HG03378 (cell line): ENCODE data around the gene TGFB1.

Source experiments
- ATAC-seq: cut with Tn5 transposase; IDR thresholded peaks from one replicate; pipeline ENCODE4 v1.9.1; 2021; ENCODE audit warnings: mild to moderate bottlenecking, moderate library complexity; ENCODE audit not compliant: unreplicated experiment

TGFB1 gene

GRCh38 chr19:41323023-41323422 lies 30.7 kb downstream of the TGFB1 start:
- ATAC-seq: no peak

- ATAC-seq: no peak
Observed at GRCh38 chr19:41322451-41322850, 31.3 kb downstream of the TGFB1 start.

GRCh38 chr19:41321600-41322270 lies 32.0 kb downstream of the TGFB1 start:
- no peak for ATAC-seq

- ATAC-seq: no peak
Observed at GRCh38 chr19:41321204-41321599, 32.5 kb downstream of the TGFB1 start.

- no peak for ATAC-seq
Observed at GRCh38 chr19:41320568-41320967, 33.2 kb downstream of the TGFB1 start.

GRCh38 chr19:41320185-41320518 lies 33.6 kb downstream of the TGFB1 start:
- no peak for ATAC-seq

- ATAC-seq: no peak
Observed at GRCh38 chr19:41319500-41320184, 34.1 kb downstream of the TGFB1 start.

- ATAC-seq: no peak
Observed at GRCh38 chr19:41318696-41319499, 34.8 kb downstream of the TGFB1 start.

GRCh38 chr19:41316306-41316920 lies 37.3 kb downstream of the TGFB1 start:
- no peak for ATAC-seq

- ATAC-seq: no peak
Observed at GRCh38 chr19:41311613-41312012, 42.1 kb downstream of the TGFB1 start.

- ATAC-seq: no peak
Observed at GRCh38 chr19:41311072-41311471, 42.6 kb downstream of the TGFB1 start.

- peak; percentile 55 for ATAC-seq
Observed at GRCh38 chr19:41310033-41310831, 43.5 kb downstream of the TGFB1 start, which contains the start of gene CCDC97. Gene CCDC97, plus strand, starts transcription at chr19:41310172. Its CDS starts 139 bp downstream, at chr19:41310311.

- ATAC-seq: no peak
Observed at GRCh38 chr19:41309180-41310032, 44.3 kb downstream of the TGFB1 start.

- peak; percentile 52 for ATAC-seq
Observed at GRCh38 chr19:41308450-41309179, 45.1 kb downstream of the TGFB1 start.

- no peak for ATAC-seq
Observed at GRCh38 chr19:41307954-41308449, 45.7 kb downstream of the TGFB1 start.

- no peak for ATAC-seq
Observed at GRCh38 chr19:41307090-41307875, 46.4 kb downstream of the TGFB1 start.

GRCh38 chr19:41305927-41306793 lies 47.6 kb downstream of the TGFB1 start:
- no peak for ATAC-seq
